Spleen (tissue), 7 donors: ENCODE results near the gene STAT2.

Experiments
- POLR2AphosphoS5 ChIP-seq, 3 donors: sonication (generic); formaldehyde crosslinking; IDR thresholded peaks; one replicate each; pipeline ENCODE4 v1.5.1; 2017; ENCODE audit warnings: antibody characterized with exemption in 3 of 3
- TF ChIP-seq, protein P1 (sequence below), 11 experiments: fragments of 200-600 bp in 7 of 11; fragments of 450-650 bp in 4 of 11; sonication (generic) in 4 of 11; IDR thresholded peaks in 8 of 11; conservative IDR thresholded peaks in 3 of 11; 1 replicate in 7 of 11; 2 replicates in 4 of 11; pipeline versions ENCODE4 v1.4.0 to v1.8.0; 2016 to 2021; ENCODE audit warnings: antibody characterized with exemption in 11 of 11, inconsistent platforms in 4 of 11, mild to moderate bottlenecking in 1 of 11
- donor health status: DM: no; HTN: no; CAD: no; lungs with moderate emphysema.
- donor health status: DM: no; HTN: no; CAD: no.
- donor health status: DM: no; HTN: no; CAD: no.

GRCh38 chr12:56297400-56297799, 62.5 kb downstream of the STAT2 start:
- TF ChIP-seq, protein P1, sequence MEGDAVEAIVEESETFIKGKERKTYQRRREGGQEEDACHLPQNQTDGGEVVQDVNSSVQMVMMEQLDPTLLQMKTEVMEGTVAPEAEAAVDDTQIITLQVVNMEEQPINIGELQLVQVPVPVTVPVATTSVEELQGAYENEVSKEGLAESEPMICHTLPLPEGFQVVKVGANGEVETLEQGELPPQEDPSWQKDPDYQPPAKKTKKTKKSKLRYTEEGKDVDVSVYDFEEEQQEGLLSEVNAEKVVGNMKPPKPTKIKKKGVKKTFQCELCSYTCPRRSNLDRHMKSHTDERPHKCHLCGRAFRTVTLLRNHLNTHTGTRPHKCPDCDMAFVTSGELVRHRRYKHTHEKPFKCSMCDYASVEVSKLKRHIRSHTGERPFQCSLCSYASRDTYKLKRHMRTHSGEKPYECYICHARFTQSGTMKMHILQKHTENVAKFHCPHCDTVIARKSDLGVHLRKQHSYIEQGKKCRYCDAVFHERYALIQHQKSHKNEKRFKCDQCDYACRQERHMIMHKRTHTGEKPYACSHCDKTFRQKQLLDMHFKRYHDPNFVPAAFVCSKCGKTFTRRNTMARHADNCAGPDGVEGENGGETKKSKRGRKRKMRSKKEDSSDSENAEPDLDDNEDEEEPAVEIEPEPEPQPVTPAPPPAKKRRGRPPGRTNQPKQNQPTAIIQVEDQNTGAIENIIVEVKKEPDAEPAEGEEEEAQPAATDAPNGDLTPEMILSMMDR (IDR thresholded peaks at IDR 0.05 in 8 of 11, conservative IDR thresholded peaks at IDR 0.05 in 3 of 11), result no peak
- no peak for TF ChIP-seq POLR2AphosphoS5 (IDR thresholded peaks at IDR 0.05)
